ENCODE results near the gene PARD3B.

PARD3B gene

DNA sequence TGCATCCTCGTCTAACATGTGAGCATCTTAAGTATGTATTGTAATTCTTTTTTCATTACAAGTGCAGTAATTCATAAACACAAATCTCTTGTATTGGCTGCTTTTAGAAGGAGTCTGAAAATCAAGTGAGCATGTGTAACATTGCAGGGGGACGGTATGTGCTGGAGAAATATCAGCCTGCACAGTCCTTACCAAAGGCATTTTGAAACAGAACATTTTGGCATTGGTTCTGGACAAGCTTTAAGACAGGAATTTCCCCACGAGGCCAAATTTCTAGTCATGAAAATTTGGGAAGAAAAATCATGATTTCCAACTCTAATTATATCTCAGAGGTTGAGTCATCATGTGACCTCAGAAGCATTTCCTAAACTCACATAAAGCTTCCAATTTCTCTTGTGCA, 1112.3 kb downstream of the PARD3B start:
- CTCF ChIA-PET: no interaction called here
- no peak for DNase-seq
- Histone ChIP-seq H3K4me1 (ENCODE audit: control extremely low read depth in 1 of 4, control insufficient read depth in 4 of 4, insufficient read depth in 4 of 4, low read length in 3 of 4) (peaks cover 0 to 10% (median 3%) of the 10 kb centered on the region in 4 experiments), H3K36me3 (ENCODE audit: control insufficient read depth in 4 of 4, insufficient read depth in 4 of 4, low read length in 3 of 4) (no peaks in the 10 kb centered on the region), H3K9me3 (ENCODE audit: control extremely low read depth in 1 of 5, control insufficient read depth in 4 of 5, insufficient read depth in 2 of 5, low read depth in 1 of 5, low read length in 4 of 5) (no peaks in the 10 kb centered on the region), H3K4me3 (ENCODE audit: control insufficient read depth in 1 of 7, extremely low read depth in 1 of 7, insufficient read depth in 4 of 7, low read depth in 2 of 7, low read length in 6 of 7) (no peak overlapping the region), H3K27ac (ENCODE audit: insufficient read depth in 1 of 2, low read depth in 1 of 2, low read length in 2 of 2, poor library complexity in 1 of 2, severe bottlenecking in 2 of 2) (no peak overlapping the region), H3K27me3 (replicated peaks in 2 of 5; ENCODE audit: control insufficient read depth in 4 of 5, insufficient read depth in 5 of 5, low read length in 4 of 5) (peaks cover 0 to 14% (median 0%) of the 10 kb centered on the region in 5 experiments)
- POLR2A ChIA-PET: no interaction called here
- 93% methylated on average over 2 of the region's 3 CpGs for WGBS (ENCODE audit: insufficient coverage)

DNA sequence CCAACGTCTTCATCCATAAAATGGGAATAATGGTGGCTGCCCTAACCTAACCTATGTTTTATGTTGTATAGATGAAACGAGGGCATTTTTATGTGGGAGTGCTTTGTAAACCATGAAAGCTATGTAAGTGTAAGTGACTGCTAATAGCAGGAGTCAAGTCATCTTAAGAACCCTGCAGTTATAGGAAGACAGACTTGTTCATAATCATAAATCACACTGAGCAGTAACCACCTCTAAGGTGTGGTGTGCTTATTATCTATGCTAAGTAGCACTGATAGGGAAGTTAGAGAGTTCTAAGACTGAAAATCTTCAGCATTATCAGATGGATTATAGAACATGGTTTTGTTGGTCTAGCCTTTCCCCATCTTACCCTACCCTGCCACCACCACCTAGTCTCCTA, 1112.8 kb downstream of the PARD3B start:
- Histone ChIP-seq H3K27ac (ENCODE audit: insufficient read depth in 1 of 2, low read depth in 1 of 2, low read length in 2 of 2, poor library complexity in 1 of 2, severe bottlenecking in 2 of 2) (no peak overlapping the region), H3K9me3 (ENCODE audit: control extremely low read depth in 1 of 5, control insufficient read depth in 4 of 5, insufficient read depth in 2 of 5, low read depth in 1 of 5, low read length in 4 of 5) (no peaks in the 10 kb centered on the region), H3K4me1 (ENCODE audit: control extremely low read depth in 1 of 4, control insufficient read depth in 4 of 4, insufficient read depth in 4 of 4, low read length in 3 of 4) (peaks cover 0 to 10% (median 3%) of the 10 kb centered on the region in 4 experiments), H3K36me3 (ENCODE audit: control insufficient read depth in 4 of 4, insufficient read depth in 4 of 4, low read length in 3 of 4) (no peaks in the 10 kb centered on the region), H3K27me3 (replicated peaks in 2 of 5; ENCODE audit: control insufficient read depth in 4 of 5, insufficient read depth in 5 of 5, low read length in 4 of 5) (peaks cover 0 to 14% (median 2%) of the 10 kb centered on the region in 5 experiments), H3K4me3 (ENCODE audit: control insufficient read depth in 1 of 7, extremely low read depth in 1 of 7, insufficient read depth in 4 of 7, low read depth in 2 of 7, low read length in 6 of 7) (no peak overlapping the region)
- ChIA-PET POLR2A (no interaction called here), CTCF (no interaction called here)
- WGBS (ENCODE audit: insufficient coverage): 100% methylated on average over 1 of the region's 2 CpGs
- no peak for DNase-seq

DNA sequence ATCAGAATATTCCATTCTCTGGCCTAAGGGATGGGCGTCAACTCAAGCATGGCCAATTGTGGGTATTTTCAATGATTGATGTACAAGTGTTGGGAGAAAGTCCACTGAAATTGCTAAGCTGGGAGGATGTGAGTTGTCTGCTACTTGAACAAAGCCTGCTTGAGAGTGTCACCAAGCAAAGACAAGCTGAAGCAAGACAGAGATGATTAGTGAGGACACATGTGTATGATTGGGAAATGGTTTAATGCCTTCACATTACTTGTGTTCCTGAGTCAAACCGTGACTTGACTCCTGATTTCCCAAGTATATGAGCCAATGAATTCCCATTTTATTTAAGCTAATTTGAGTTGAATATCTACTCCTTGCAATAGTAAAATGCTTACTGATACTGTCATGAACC, 1113.3 kb downstream of the PARD3B start:
- POLR2A ChIA-PET: no interaction called here
- no peak overlapping the region for H3K27ac ChIP-seq (ENCODE audit: insufficient read depth in 1 of 2, low read depth in 1 of 2, low read length in 2 of 2, poor library complexity in 1 of 2, severe bottlenecking in 2 of 2)
- H3K9me3 ChIP-seq (ENCODE audit: control extremely low read depth in 1 of 5, control insufficient read depth in 4 of 5, insufficient read depth in 2 of 5, low read depth in 1 of 5, low read length in 4 of 5): no peaks in the 10 kb centered on the region
- no peak overlapping the region for H3K4me3 ChIP-seq (ENCODE audit: control insufficient read depth in 1 of 7, extremely low read depth in 1 of 7, insufficient read depth in 4 of 7, low read depth in 2 of 7, low read length in 6 of 7)
- 100% methylated on average over 1 of the region's 2 CpGs for WGBS (ENCODE audit: insufficient coverage)
- no peak for DNase-seq
- H3K27me3 ChIP-seq (replicated peaks in 2 of 5; ENCODE audit: control insufficient read depth in 4 of 5, insufficient read depth in 5 of 5, low read length in 4 of 5): peaks cover 0 to 17% (median 2%) of the 10 kb centered on the region in 5 experiments
- H3K4me1 ChIP-seq (ENCODE audit: control extremely low read depth in 1 of 4, control insufficient read depth in 4 of 4, insufficient read depth in 4 of 4, low read length in 3 of 4): peaks cover 0 to 10% (median 3%) of the 10 kb centered on the region in 4 experiments
- CTCF ChIA-PET: interaction anchor here (1.2 kb wide), 1 partner anchor 20 kb away, joined by 4 read pairs; no protein-coding TSS in a partner anchor
- H3K36me3 ChIP-seq (ENCODE audit: control insufficient read depth in 4 of 4, insufficient read depth in 4 of 4, low read length in 3 of 4): no peaks in the 10 kb centered on the region

DNA sequence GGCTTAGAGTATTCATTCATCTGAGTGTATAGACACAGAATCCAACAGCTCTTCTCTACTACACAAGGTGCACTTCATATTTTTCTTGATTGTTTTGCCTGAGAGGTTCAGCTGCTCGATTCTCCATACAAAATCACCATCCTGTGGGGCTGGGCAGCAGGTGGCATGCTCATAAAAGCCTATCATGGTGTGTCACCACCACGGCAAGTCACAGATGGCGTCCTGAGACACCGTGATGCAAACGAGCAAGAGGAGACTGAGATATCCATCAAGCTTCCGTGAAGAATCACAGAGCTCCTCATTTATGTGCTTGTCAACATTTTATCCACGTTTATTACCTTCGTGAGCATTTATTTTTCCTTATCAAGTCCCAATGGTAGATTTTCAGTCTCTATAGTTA, 1114.6 kb downstream of the PARD3B start:
- no peak overlapping the region for H3K27ac ChIP-seq (ENCODE audit: insufficient read depth in 1 of 2, low read depth in 1 of 2, low read length in 2 of 2, poor library complexity in 1 of 2, severe bottlenecking in 2 of 2)
- H3K27me3 ChIP-seq (replicated peaks in 2 of 5; ENCODE audit: control insufficient read depth in 4 of 5, insufficient read depth in 5 of 5, low read length in 4 of 5): peaks cover 0 to 10% (median 2%) of the 10 kb centered on the region in 5 experiments
- ChIA-PET CTCF (interaction anchor here (1.2 kb wide), 2 partner anchors 9 to 19 kb away, joined by 3 to 4 read pairs; no protein-coding TSS in a partner anchor), POLR2A (no interaction called here)
- WGBS (ENCODE audit: insufficient coverage): 99% methylated on average over 7 of the region's 8 CpGs
- no peak for DNase-seq
- peaks cover 0 to 10% (median 3%) of the 10 kb centered on the region in 4 experiments for H3K4me1 ChIP-seq (ENCODE audit: control extremely low read depth in 1 of 4, control insufficient read depth in 4 of 4, insufficient read depth in 4 of 4, low read length in 3 of 4)
- H3K4me3 ChIP-seq (ENCODE audit: control insufficient read depth in 1 of 7, extremely low read depth in 1 of 7, insufficient read depth in 4 of 7, low read depth in 2 of 7, low read length in 6 of 7): no peak overlapping the region
- H3K9me3 ChIP-seq (ENCODE audit: control extremely low read depth in 1 of 5, control insufficient read depth in 4 of 5, insufficient read depth in 2 of 5, low read depth in 1 of 5, low read length in 4 of 5): no peaks in the 10 kb centered on the region
- H3K36me3 ChIP-seq (ENCODE audit: control insufficient read depth in 4 of 4, insufficient read depth in 4 of 4, low read length in 3 of 4): no peaks in the 10 kb centered on the region

DNA sequence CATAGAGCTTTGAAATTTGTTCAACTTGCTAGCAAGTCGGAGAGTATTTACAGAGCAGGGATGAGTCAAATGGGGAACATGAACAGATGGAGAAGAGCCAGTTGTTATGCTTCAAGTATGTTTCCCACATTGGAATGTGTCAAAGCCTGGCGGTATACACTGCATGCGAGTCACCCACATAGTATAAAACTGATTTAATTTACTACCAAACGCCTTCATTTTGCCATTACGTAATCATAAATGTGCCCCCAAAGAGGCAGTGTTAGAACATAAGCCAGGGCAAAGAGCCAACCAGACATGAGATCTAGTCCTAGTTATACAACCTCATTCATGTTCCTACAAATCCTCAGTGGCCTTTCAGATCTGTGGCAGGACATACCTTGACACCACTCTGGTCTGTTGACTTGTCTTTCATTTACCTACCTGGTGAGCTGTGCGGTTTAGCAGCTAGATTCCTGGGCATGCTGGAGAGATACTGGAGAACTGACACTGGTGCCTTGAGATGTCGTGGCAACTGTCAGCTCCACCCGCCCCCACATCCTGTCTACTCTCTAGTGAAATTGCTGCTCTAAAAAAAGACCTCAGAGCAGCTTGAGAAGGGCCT, 1115.3 kb downstream of the PARD3B start:
- 78% methylated on average over 8 of the region's 8 CpGs for WGBS (ENCODE audit: insufficient coverage)
- ChIA-PET POLR2A (no interaction called here), CTCF (interaction anchor here (0.8 to 1.2 kb wide), 2 partner anchors 10 to 15 kb away, joined by 3 to 4 read pairs; no protein-coding TSS in a partner anchor)
- Histone ChIP-seq H3K27ac (ENCODE audit: insufficient read depth in 1 of 2, low read depth in 1 of 2, low read length in 2 of 2, poor library complexity in 1 of 2, severe bottlenecking in 2 of 2) (no peak overlapping the region), H3K36me3 (ENCODE audit: control insufficient read depth in 4 of 4, insufficient read depth in 4 of 4, low read length in 3 of 4) (no peaks in the 10 kb centered on the region), H3K4me3 (ENCODE audit: control insufficient read depth in 1 of 7, extremely low read depth in 1 of 7, insufficient read depth in 4 of 7, low read depth in 2 of 7, low read length in 6 of 7) (no peak overlapping the region), H3K9me3 (ENCODE audit: control extremely low read depth in 1 of 5, control insufficient read depth in 4 of 5, insufficient read depth in 2 of 5, low read depth in 1 of 5, low read length in 4 of 5) (no peaks in the 10 kb centered on the region), H3K4me1 (ENCODE audit: control extremely low read depth in 1 of 4, control insufficient read depth in 4 of 4, insufficient read depth in 4 of 4, low read length in 3 of 4) (peaks cover 0 to 10% (median 3%) of the 10 kb centered on the region in 4 experiments), H3K27me3 (replicated peaks in 2 of 5; ENCODE audit: control insufficient read depth in 4 of 5, insufficient read depth in 5 of 5, low read length in 4 of 5) (peaks cover 0 to 10% (median 2%) of the 10 kb centered on the region in 5 experiments)
- DNase-seq: peak in 1 of 3 donors; percentile 11

DNA sequence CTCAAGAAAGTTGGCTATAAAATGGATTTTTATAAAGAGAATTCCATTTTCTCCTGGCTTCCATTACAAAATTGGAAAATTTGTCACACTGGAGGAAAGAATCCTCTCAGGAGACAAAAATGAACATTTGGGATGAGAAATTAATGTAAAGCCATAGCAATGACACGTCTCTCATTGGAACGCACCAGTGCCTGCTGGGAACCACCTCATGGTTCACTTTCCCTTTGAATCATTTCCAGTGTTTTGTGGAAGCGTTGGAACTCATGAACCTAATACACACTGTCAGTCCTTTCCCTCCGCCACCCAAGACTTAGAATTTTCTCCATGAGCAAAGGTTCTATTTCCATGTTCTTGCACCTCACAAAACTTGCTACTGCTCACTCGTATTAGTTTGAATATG, 1116.0 kb downstream of the PARD3B start:
- peaks cover 0 to 10% (median 2%) of the 10 kb centered on the region in 5 experiments for H3K27me3 ChIP-seq (replicated peaks in 2 of 5; ENCODE audit: control insufficient read depth in 4 of 5, insufficient read depth in 5 of 5, low read length in 4 of 5)
- H3K4me1 ChIP-seq (ENCODE audit: control extremely low read depth in 1 of 4, control insufficient read depth in 4 of 4, insufficient read depth in 4 of 4, low read length in 3 of 4): peaks cover 0 to 10% (median 3%) of the 10 kb centered on the region in 4 experiments
- no peak overlapping the region for H3K27ac ChIP-seq (ENCODE audit: insufficient read depth in 1 of 2, low read depth in 1 of 2, low read length in 2 of 2, poor library complexity in 1 of 2, severe bottlenecking in 2 of 2)
- ChIA-PET POLR2A (no interaction called here), CTCF (interaction anchor here (0.8 kb wide), 1 partner anchor 15 kb away, joined by 4 read pairs; no protein-coding TSS in a partner anchor)
- no peak for DNase-seq
- H3K9me3 ChIP-seq (ENCODE audit: control extremely low read depth in 1 of 5, control insufficient read depth in 4 of 5, insufficient read depth in 2 of 5, low read depth in 1 of 5, low read length in 4 of 5): no peaks in the 10 kb centered on the region
- 97% methylated on average over 4 of the region's 5 CpGs for WGBS (ENCODE audit: insufficient coverage)
- H3K36me3 ChIP-seq (ENCODE audit: control insufficient read depth in 4 of 4, insufficient read depth in 4 of 4, low read length in 3 of 4): no peaks in the 10 kb centered on the region
- H3K4me3 ChIP-seq (ENCODE audit: control insufficient read depth in 1 of 7, extremely low read depth in 1 of 7, insufficient read depth in 4 of 7, low read depth in 2 of 7, low read length in 6 of 7): no peak overlapping the region

DNA sequence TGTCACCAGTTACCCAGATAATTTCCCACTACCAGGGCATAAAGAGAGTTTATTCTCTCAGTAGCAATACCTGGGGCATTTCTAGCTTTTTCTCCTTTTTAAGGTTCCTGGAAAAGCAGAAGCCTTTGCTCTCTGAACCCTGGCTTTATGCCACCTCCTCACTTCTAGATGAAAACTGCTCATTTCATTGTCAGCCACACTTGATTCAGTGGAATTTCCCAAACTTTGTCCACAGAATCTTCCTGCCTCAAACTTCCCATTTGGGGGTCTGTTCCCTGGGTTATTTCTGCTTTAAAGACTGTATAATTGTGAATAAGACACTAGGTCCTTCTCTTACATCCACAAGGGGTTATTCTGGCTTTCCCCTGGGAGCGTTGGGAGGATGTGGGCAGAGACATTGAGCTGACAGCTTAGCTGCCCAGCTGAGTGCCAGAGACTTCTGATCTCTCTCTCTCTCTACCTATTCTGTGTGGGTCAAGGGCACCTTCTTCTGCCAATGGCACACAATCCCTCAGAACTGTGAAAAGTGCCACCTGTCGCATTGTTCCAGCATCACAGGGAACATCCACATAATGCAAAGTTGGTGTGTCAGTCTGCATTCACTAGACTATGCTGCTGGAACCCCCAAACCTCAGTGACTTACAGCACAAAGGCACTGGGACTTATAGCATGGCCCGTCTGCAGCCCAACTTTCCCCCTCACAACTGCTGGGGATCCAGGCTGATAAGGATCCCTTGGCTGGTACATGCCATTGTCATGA, 1117.1 kb downstream of the PARD3B start:
- Histone ChIP-seq H3K9me3 (ENCODE audit: control extremely low read depth in 1 of 5, control insufficient read depth in 4 of 5, insufficient read depth in 2 of 5, low read depth in 1 of 5, low read length in 4 of 5) (no peaks in the 10 kb centered on the region), H3K27ac (ENCODE audit: insufficient read depth in 1 of 2, low read depth in 1 of 2, low read length in 2 of 2, poor library complexity in 1 of 2, severe bottlenecking in 2 of 2) (no peak overlapping the region), H3K4me1 (ENCODE audit: control extremely low read depth in 1 of 4, control insufficient read depth in 4 of 4, insufficient read depth in 4 of 4, low read length in 3 of 4) (peaks cover 0 to 10% (median 3%) of the 10 kb centered on the region in 4 experiments), H3K27me3 (replicated peaks in 2 of 5; ENCODE audit: control insufficient read depth in 4 of 5, insufficient read depth in 5 of 5, low read length in 4 of 5) (peaks cover 0 to 10% (median 0%) of the 10 kb centered on the region in 5 experiments), H3K36me3 (ENCODE audit: control insufficient read depth in 4 of 4, insufficient read depth in 4 of 4, low read length in 3 of 4) (no peaks in the 10 kb centered on the region), H3K4me3 (ENCODE audit: control insufficient read depth in 1 of 7, extremely low read depth in 1 of 7, insufficient read depth in 4 of 7, low read depth in 2 of 7, low read length in 6 of 7) (no peak overlapping the region)
- POLR2A ChIA-PET: no interaction called here
- DNase-seq: no peak
- CTCF ChIA-PET: no interaction called here
- 100% methylated on average over 2 of the region's 3 CpGs for WGBS (ENCODE audit: insufficient coverage)
